Measurements from ENCODE around the gene PGLYRP2.

The PGLYRP2 gene

GRCh38 chr19:15424692-15425272 is 54.5 kb downstream of the PGLYRP2 start:
- TF ChIP-seq, protein P1, sequence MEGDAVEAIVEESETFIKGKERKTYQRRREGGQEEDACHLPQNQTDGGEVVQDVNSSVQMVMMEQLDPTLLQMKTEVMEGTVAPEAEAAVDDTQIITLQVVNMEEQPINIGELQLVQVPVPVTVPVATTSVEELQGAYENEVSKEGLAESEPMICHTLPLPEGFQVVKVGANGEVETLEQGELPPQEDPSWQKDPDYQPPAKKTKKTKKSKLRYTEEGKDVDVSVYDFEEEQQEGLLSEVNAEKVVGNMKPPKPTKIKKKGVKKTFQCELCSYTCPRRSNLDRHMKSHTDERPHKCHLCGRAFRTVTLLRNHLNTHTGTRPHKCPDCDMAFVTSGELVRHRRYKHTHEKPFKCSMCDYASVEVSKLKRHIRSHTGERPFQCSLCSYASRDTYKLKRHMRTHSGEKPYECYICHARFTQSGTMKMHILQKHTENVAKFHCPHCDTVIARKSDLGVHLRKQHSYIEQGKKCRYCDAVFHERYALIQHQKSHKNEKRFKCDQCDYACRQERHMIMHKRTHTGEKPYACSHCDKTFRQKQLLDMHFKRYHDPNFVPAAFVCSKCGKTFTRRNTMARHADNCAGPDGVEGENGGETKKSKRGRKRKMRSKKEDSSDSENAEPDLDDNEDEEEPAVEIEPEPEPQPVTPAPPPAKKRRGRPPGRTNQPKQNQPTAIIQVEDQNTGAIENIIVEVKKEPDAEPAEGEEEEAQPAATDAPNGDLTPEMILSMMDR (IDR thresholded peaks at IDR 0.05; ENCODE audit: extremely low read depth, missing control alignments): no peak
- DNase-seq (ENCODE audit: low spot score): no peak

GRCh38 chr19:15424121-15424520 is 55.2 kb downstream of the PGLYRP2 start:
- TF ChIP-seq, protein P1 (IDR thresholded peaks at IDR 0.05; ENCODE audit: extremely low read depth, missing control alignments): no peak
- DNase-seq (ENCODE audit: low spot score): no peak

DNA sequence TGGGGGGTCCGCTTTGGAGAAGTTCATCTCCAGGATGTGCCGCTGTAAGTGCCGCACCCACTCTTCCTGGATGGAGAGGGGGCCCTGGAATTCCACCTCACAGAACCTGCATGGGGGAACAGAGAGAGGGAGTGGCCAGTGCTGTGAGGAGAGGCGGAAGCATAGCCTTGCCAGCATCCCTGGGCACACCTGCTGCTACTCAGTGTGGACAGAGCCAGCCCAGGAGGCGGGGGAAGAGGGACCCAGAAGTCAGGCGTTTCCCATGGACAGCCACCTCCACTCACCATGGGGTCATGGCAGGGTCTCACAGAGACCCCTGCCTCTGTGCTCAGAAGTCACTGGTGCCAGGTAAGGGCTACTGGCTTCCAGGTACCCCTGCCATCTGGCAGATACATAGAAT is 56.2 kb downstream of the PGLYRP2 start:
- TF ChIP-seq, protein P1 (IDR thresholded peaks at IDR 0.05; ENCODE audit: extremely low read depth, missing control alignments): no peak
- DNase-seq (ENCODE audit: low spot score): no peak

DNA sequence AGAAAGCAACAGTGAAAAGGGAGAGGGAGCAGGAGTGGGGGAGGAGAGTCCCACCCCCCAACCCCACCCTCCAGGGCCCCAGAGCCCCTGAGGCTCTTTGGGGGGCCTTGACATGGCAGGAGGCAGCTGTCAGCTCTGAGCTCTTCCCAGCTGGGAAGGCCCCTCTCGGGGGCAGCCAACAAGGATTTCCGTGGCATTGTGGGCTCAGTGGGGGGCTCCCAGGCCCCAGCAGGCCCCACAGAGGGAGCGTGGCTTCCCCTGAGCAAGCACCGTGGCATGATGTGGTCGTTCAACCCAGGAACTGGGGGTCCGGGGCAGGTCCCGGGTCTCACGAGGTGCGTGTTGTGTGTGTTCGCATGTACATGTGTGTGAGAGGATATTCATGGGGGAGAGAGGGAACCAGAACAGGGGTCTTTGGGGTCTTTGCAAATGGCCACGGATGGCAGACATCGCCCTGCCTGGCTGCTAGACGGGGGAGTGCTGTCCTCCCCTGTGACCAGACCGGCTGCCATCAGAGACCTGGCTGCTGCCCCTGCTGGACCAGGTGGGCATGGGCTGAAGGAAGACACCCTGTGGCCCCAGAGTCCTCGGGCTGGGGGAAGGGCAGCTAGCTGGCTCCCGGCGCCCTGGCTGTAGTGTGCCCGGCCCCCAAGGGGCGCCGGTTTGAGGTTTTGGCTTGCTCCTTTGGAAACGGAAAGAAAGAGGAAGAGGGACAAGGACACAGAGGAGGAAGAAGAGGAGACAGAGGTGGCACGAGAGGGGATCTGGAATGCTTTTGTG is 56.8 kb downstream of the PGLYRP2 start:
- no peak for DNase-seq (ENCODE audit: low spot score)

GRCh38 chr19:15421721-15422260 is 57.5 kb downstream of the PGLYRP2 start:
- DNase-seq (ENCODE audit: low spot score): no peak
- TF ChIP-seq, protein P1 (IDR thresholded peaks at IDR 0.05; ENCODE audit: extremely low read depth, missing control alignments): no peak

More for the DNA sequence above, 56.8 kb downstream of the PGLYRP2 start:
- TF ChIP-seq, protein P1 (IDR thresholded peaks at IDR 0.05; ENCODE audit: extremely low read depth, missing control alignments): no peak

- DNase-seq (ENCODE audit: low spot score): no peak
- TF ChIP-seq, protein P1 (IDR thresholded peaks at IDR 0.05; ENCODE audit: extremely low read depth, missing control alignments): no peak
Measured at GRCh38 chr19:15421136-15421695, 58.1 kb downstream of the PGLYRP2 start.

Data from GM20000 (cell line).